Ishikawa (cell line): Measurements from ENCODE around the gene NPTXR.

Experiments used
- CEBPB ChIP-seq: IDR thresholded peaks from 2 replicates; pipeline ENCODE4 v1.6.1; 2012
- CREB1 ChIP-seq: IDR thresholded peaks from 2 replicates; pipeline ENCODE4 v1.6.1; 2012; ENCODE audit warnings: low read depth
- EGR1 ChIP-seq: IDR thresholded peaks from 2 replicates; pipeline ENCODE4 v1.6.1; 2012
- EP300 ChIP-seq: IDR thresholded peaks from 2 replicates; pipeline ENCODE4 v1.6.1; 2012; ENCODE audit warnings: borderline replicate concordance
- FOXM1 ChIP-seq: IDR thresholded peaks from 2 replicates; pipeline ENCODE4 v1.6.1; 2012; ENCODE audit warnings: low read depth, borderline replicate concordance
- NFIC ChIP-seq: IDR thresholded peaks from 2 replicates; pipeline ENCODE4 v1.6.1; 2012
- RAD21 ChIP-seq: IDR thresholded peaks from 2 replicates; pipeline ENCODE4 v1.6.1; 2012; ENCODE audit warnings: low read depth
- TAF1 ChIP-seq: IDR thresholded peaks from 2 replicates; pipeline ENCODE4 v1.6.1; 2012; ENCODE audit warnings: low read depth, mild to moderate bottlenecking
- TCF12 ChIP-seq: IDR thresholded peaks from 2 replicates; pipeline ENCODE4 v1.6.1; 2012; ENCODE audit warnings: low read depth
- TEAD4 ChIP-seq: IDR thresholded peaks from 2 replicates; pipeline ENCODE4 v1.6.1; 2012
- YY1 ChIP-seq: IDR thresholded peaks from 2 replicates; pipeline ENCODE4 v1.6.1; 2012; ENCODE audit warnings: low read depth
- ZBTB7A ChIP-seq: IDR thresholded peaks from 2 replicates; pipeline ENCODE4 v1.6.1; 2012; ENCODE audit warnings: low read depth
- TF ChIP-seq, protein P1 (sequence below): IDR thresholded peaks from 2 replicates; pipeline ENCODE4 v1.6.1; 2012; ENCODE audit warnings: low read depth, mild to moderate bottlenecking
- TF ChIP-seq, protein P2 (sequence below): IDR thresholded peaks from 2 replicates; pipeline ENCODE4 v1.6.1; 2012
- TF ChIP-seq, protein P3 (sequence below): IDR thresholded peaks from 2 replicates; pipeline ENCODE4 v1.6.1; 2012

NPTXR gene

DNA sequence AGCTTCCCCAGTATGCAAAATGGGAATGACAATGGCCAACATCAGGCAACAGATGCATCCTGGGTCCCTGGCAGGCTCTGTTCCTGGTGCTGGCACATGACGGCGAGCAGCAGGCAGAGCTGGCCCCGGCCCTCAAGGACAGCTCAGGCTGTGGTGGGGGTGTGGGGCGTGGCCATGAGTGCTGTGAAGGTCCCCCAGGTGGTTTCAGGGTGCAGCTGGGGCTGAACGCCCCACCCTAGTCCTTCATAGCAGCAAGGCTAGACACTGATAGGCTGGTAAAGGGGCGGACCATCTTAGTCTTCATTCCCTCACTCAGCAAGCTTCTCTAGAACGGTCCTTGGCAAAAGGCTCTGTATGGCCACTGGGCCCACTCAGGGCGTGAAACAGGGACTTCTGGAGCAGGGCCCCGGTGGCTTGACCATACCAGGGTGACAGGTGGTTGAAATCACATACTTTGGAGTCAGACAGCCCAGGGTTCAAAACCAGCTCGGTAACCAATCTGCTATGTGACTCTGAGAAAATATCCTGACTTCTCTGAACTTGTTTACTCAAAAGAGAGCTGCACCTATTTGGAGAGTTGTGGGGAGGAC lies 15.1 kb downstream of the NPTXR start:
- TF ChIP-seq NFIC (no peak), YY1 (no peak), CREB1 (no peak), RAD21 (no peak)
- TF ChIP-seq, protein P1, sequence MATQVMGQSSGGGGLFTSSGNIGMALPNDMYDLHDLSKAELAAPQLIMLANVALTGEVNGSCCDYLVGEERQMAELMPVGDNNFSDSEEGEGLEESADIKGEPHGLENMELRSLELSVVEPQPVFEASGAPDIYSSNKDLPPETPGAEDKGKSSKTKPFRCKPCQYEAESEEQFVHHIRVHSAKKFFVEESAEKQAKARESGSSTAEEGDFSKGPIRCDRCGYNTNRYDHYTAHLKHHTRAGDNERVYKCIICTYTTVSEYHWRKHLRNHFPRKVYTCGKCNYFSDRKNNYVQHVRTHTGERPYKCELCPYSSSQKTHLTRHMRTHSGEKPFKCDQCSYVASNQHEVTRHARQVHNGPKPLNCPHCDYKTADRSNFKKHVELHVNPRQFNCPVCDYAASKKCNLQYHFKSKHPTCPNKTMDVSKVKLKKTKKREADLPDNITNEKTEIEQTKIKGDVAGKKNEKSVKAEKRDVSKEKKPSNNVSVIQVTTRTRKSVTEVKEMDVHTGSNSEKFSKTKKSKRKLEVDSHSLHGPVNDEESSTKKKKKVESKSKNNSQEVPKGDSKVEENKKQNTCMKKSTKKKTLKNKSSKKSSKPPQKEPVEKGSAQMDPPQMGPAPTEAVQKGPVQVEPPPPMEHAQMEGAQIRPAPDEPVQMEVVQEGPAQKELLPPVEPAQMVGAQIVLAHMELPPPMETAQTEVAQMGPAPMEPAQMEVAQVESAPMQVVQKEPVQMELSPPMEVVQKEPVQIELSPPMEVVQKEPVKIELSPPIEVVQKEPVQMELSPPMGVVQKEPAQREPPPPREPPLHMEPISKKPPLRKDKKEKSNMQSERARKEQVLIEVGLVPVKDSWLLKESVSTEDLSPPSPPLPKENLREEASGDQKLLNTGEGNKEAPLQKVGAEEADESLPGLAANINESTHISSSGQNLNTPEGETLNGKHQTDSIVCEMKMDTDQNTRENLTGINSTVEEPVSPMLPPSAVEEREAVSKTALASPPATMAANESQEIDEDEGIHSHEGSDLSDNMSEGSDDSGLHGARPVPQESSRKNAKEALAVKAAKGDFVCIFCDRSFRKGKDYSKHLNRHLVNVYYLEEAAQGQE: no peak

DNA sequence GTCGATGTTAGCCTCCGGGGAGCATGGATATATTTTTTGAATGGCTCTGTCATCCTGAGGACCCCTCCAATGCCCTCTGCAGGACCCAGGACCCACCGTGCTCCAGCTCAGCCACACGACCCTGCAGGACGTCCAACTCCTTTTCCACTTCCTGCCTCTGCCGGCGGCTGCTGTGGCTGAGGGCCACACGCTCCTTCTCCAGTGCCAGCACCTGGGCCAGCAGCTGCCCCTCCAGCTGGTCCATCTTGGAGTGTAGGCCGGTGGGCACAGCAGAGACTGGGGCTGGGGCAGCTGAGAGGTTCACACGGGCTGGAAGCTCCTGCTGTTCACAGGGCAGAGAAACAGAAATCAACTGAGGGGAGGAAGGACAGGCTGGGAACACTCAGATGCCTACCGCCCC lies 15.6 kb downstream of the NPTXR start:
- TF ChIP-seq, protein P2, sequence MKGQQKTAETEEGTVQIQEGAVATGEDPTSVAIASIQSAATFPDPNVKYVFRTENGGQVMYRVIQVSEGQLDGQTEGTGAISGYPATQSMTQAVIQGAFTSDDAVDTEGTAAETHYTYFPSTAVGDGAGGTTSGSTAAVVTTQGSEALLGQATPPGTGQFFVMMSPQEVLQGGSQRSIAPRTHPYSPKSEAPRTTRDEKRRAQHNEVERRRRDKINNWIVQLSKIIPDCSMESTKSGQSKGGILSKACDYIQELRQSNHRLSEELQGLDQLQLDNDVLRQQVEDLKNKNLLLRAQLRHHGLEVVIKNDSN: no peak
- TF ChIP-seq YY1 (no peak), TEAD4 (no peak), CREB1 (no peak), EP300 (no peak), ZBTB7A (no peak), NFIC (no peak), RAD21 (no peak), EGR1 (no peak), TAF1 (no peak), CEBPB (no peak), FOXM1 (no peak), TCF12 (no peak)
- TF ChIP-seq, protein P1: no peak
- TF ChIP-seq, protein P3, sequence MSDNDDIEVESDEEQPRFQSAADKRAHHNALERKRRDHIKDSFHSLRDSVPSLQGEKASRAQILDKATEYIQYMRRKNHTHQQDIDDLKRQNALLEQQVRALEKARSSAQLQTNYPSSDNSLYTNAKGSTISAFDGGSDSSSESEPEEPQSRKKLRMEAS: no peak

DNA sequence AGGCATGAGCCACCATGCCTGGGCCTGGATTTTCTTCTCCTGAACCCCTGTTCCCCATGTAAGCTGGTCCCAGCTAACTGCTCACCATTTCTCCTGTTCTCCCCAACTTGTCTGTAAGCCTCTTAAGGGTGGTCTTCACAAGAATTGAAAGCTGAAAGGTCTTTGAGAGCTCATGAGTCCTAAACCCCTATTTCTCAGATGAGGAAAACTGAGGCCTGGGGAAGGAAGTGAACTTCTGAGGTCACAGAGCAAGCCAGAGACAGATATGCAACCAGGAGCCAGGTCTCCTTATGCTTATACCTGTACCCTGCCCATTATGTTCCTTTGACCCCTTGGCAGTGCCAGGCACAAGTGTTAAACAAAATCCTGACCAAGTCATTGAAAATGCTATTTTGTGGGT lies 16.3 kb downstream of the NPTXR start:
- TF ChIP-seq RAD21 (no peak), NFIC (no peak), CREB1 (no peak), TAF1 (no peak)
- TF ChIP-seq, protein P3: no peak
- TF ChIP-seq, protein P1: no peak

DNA sequence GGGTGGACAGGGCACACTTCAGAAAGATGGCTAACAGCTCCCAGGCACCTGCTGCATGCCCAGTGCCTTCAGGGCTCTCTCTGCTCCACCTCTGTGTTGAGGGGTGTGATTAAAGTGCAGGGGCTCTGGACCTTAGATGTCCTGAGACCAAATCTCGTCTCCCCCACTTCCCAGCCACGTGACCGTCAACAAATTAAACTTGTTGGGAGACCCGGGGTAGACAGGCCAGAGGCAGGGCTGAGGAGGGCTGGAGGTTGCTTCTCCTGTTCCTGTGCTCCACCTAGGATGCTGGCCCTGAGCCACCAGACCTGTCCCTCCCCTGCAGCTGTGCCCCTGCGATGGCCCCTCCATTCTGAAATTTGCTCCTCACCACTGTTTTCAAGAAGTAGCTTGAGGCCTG lies 17.0 kb downstream of the NPTXR start:
- TF ChIP-seq YY1: no peak
- no peak for TF ChIP-seq EP300
- TF ChIP-seq EGR1: no peak
- TF ChIP-seq, protein P2: no peak
- no peak for TF ChIP-seq TEAD4
- TF ChIP-seq CREB1: no peak
- TF ChIP-seq, protein P3: no peak
- TF ChIP-seq NFIC: no peak
- no peak for TF ChIP-seq CEBPB
- TF ChIP-seq, protein P1: no peak
- TF ChIP-seq RAD21: no peak
